ENCODE measurements around the gene PEA15. TPM values are rescaled to one million over a fixed set of nuclear protein-coding genes. Genes with fewer than 3 reads are reported as not detected.

The PEA15 gene
- total and polyA plus RNA-seq, 9 of the 15 experiments (the other 6 are each of a cell fraction or from before 2014, with no cell fraction given): 8.2 to 175 (median 35.4) TPM

DNA sequence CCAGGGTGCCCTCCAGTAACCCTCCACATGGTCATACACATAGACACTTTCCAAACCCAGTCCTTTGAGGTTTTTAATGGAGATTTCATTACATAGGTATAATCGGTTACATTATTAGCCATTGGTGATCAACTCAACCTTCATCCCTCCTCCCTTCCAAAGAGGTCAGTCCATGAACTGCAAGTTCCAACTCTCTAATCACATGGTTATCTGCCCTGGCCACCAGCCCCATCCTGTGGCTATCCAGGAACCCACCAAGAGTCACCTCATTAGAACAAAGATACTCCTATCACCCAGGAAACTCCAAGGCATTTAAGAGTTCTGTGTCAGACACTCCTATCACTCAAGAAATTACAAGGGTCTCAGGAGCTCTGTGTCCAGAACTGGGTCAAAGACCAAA, 41.6 kb upstream of the PEA15 start (continued):
- TF ChIP-seq RAD21 (CRISPR knock-in tag; conservative IDR thresholded peaks at IDR 0.05 in 1 of 2, IDR thresholded peaks at IDR 0.05 in 1 of 2) (peak; percentile 69 to 73), ASH1L (IDR thresholded peaks at IDR 0.05; ENCODE audit: borderline replicate concordance, low read depth, partially characterized antibody) (no peak), CBFA2T3 (IDR thresholded peaks at IDR 0.05) (0 out of 2 replicates have a peak, but pooled peaks have one; percentile 12), ZNF217 (CRISPR knock-in tag; IDR thresholded peaks at IDR 0.05) (no peak), PHF8 (IDR thresholded peaks at IDR 0.05; ENCODE audit: borderline replicate concordance, low read length) (no peak), CXXC5 (CRISPR knock-in tag; IDR thresholded peaks at IDR 0.05) (no peak), FOSL1 (tag; conservative IDR thresholded peaks at IDR 0.05) (no peak)
- TF ChIP-seq, protein P1, sequence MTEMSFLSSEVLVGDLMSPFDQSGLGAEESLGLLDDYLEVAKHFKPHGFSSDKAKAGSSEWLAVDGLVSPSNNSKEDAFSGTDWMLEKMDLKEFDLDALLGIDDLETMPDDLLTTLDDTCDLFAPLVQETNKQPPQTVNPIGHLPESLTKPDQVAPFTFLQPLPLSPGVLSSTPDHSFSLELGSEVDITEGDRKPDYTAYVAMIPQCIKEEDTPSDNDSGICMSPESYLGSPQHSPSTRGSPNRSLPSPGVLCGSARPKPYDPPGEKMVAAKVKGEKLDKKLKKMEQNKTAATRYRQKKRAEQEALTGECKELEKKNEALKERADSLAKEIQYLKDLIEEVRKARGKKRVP (CRISPR knock-in tag; IDR thresholded peaks at IDR 0.05): no peak
- TF ChIP-seq, protein P2, sequence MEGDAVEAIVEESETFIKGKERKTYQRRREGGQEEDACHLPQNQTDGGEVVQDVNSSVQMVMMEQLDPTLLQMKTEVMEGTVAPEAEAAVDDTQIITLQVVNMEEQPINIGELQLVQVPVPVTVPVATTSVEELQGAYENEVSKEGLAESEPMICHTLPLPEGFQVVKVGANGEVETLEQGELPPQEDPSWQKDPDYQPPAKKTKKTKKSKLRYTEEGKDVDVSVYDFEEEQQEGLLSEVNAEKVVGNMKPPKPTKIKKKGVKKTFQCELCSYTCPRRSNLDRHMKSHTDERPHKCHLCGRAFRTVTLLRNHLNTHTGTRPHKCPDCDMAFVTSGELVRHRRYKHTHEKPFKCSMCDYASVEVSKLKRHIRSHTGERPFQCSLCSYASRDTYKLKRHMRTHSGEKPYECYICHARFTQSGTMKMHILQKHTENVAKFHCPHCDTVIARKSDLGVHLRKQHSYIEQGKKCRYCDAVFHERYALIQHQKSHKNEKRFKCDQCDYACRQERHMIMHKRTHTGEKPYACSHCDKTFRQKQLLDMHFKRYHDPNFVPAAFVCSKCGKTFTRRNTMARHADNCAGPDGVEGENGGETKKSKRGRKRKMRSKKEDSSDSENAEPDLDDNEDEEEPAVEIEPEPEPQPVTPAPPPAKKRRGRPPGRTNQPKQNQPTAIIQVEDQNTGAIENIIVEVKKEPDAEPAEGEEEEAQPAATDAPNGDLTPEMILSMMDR (IDR thresholded peaks at IDR 0.05 in 2 of 3, conservative IDR thresholded peaks at IDR 0.05 in 1 of 3; ENCODE audit: insufficient read depth in 2 of 3, low read depth in 1 of 3, low read length in 3 of 3): peak; percentile 39 to 60 (median 57)
- TF ChIP-seq, protein P3, sequence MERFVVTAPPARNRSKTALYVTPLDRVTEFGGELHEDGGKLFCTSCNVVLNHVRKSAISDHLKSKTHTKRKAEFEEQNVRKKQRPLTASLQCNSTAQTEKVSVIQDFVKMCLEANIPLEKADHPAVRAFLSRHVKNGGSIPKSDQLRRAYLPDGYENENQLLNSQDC (CRISPR knock-in tag; IDR thresholded peaks at IDR 0.05): no peak
- TF ChIP-seq, protein P4, sequence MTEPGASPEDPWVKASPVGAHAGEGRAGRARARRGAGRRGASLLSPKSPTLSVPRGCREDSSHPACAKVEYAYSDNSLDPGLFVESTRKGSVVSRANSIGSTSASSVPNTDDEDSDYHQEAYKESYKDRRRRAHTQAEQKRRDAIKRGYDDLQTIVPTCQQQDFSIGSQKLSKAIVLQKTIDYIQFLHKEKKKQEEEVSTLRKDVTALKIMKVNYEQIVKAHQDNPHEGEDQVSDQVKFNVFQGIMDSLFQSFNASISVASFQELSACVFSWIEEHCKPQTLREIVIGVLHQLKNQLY (CRISPR knock-in tag; conservative IDR thresholded peaks at IDR 0.05): no peak
- TF ChIP-seq, protein P5, sequence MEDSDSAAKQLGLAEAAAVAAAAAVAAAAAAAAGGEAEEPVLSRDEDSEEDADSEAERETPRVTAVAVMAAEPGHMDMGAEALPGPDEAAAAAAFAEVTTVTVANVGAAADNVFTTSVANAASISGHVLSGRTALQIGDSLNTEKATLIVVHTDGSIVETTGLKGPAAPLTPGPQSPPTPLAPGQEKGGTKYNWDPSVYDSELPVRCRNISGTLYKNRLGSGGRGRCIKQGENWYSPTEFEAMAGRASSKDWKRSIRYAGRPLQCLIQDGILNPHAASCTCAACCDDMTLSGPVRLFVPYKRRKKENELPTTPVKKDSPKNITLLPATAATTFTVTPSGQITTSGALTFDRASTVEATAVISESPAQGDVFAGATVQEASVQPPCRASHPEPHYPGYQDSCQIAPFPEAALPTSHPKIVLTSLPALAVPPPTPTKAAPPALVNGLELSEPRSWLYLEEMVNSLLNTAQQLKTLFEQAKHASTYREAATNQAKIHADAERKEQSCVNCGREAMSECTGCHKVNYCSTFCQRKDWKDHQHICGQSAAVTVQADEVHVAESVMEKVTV (CRISPR knock-in tag; IDR thresholded peaks at IDR 0.05): peak; percentile 47; the same call in 1 of the 2 replicates
- TF ChIP-seq, protein P6, sequence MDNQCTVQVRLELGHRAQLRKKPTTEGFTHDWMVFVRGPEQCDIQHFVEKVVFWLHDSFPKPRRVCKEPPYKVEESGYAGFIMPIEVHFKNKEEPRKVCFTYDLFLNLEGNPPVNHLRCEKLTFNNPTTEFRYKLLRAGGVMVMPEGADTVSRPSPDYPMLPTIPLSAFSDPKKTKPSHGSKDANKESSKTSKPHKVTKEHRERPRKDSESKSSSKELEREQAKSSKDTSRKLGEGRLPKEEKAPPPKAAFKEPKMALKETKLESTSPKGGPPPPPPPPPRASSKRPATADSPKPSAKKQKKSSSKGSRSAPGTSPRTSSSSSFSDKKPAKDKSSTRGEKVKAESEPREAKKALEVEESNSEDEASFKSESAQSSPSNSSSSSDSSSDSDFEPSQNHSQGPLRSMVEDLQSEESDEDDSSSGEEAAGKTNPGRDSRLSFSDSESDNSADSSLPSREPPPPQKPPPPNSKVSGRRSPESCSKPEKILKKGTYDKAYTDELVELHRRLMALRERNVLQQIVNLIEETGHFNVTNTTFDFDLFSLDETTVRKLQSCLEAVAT (IDR thresholded peaks at IDR 0.05): no peak
- TF ChIP-seq, protein P7, sequence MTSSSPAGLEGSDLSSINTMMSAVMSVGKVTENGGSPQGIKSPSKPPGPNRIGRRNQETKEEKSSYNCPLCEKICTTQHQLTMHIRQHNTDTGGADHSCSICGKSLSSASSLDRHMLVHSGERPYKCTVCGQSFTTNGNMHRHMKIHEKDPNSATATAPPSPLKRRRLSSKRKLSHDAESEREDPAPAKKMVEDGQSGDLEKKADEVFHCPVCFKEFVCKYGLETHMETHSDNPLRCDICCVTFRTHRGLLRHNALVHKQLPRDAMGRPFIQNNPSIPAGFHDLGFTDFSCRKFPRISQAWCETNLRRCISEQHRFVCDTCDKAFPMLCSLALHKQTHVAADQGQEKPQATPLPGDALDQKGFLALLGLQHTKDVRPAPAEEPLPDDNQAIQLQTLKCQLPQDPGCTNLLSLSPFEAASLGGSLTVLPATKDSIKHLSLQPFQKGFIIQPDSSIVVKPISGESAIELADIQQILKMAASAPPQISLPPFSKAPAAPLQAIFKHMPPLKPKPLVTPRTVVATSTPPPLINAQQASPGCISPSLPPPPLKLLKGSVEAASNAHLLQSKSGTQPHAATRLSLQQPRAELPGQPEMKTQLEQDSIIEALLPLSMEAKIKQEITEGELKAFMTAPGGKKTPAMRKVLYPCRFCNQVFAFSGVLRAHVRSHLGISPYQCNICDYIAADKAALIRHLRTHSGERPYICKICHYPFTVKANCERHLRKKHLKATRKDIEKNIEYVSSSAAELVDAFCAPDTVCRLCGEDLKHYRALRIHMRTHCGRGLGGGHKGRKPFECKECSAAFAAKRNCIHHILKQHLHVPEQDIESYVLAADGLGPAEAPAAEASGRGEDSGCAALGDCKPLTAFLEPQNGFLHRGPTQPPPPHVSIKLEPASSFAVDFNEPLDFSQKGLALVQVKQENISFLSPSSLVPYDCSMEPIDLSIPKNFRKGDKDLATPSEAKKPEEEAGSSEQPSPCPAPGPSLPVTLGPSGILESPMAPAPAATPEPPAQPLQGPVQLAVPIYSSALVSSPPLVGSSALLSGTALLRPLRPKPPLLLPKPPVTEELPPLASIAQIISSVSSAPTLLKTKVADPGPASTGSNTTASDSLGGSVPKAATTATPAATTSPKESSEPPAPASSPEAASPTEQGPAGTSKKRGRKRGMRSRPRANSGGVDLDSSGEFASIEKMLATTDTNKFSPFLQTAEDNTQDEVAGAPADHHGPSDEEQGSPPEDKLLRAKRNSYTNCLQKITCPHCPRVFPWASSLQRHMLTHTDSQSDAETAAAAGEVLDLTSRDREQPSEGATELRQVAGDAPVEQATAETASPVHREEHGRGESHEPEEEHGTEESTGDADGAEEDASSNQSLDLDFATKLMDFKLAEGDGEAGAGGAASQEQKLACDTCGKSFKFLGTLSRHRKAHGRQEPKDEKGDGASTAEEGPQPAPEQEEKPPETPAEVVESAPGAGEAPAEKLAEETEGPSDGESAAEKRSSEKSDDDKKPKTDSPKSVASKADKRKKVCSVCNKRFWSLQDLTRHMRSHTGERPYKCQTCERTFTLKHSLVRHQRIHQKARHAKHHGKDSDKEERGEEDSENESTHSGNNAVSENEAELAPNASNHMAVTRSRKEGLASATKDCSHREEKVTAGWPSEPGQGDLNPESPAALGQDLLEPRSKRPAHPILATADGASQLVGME (CRISPR knock-in tag; IDR thresholded peaks at IDR 0.05): no peak
